SK-N-SH (cell line): Measurements from ENCODE around the gene CSTB. TPM values are rescaled to one million over a fixed set of nuclear protein-coding genes. Genes with fewer than 3 reads are reported as not detected.

Source experiments
- CTCF ChIA-PET: fragments of 300-600, 350-600 bp; formaldehyde crosslinking; extraction: SDS; loops from one replicate; lab custom pipeline; 2021; lab: Yijun Ruan, JAX
- POLR2A ChIA-PET: fragments of 350-600 bp; sonication (Branson Sonifier 250); formaldehyde crosslinking; extraction: SDS; loops from one replicate; lab custom pipeline; 2020; ENCODE audit warnings: antibody characterized with exemption, inconsistent platforms; lab: Yijun Ruan, JAX
- DNase-seq: peaks from one replicate; pipeline ENCODE4 v3.0.0; 2012
- H2AFZ ChIP-seq: fragments of 200-600 bp; sonication (generic); 2 replicates; pipeline ENCODE4 v1.8.1; 2016; ENCODE audit warnings: antibody characterized with exemption, mild to moderate bottlenecking, low read depth
- H3F3A ChIP-seq: fragments of 200-600 bp; sonication (generic); replicated peaks from 2 replicates; pipeline ENCODE3; 2016; ENCODE audit warnings: antibody characterized with exemption, mild to moderate bottlenecking; ENCODE audit not compliant: insufficient read depth
- H3K27ac ChIP-seq, 2 experiments: fragments of 200-500 bp in 1 of 2; fragments of 200-600 bp in 1 of 2; sonication (Bioruptor generic) in 1 of 2; sonication (generic), shearing (Covaris generic) in 1 of 2; 2 replicates each; pipeline versions ENCODE4 v1.5.1 to v1.6.1; 2014 to 2016; ENCODE audit warnings: low read depth in 2 of 2, inconsistent platforms in 1 of 2, low read length in 1 of 2, mild to moderate bottlenecking in 1 of 2, mixed read lengths in 1 of 2
- H3K27me3 ChIP-seq: fragments of 200-600 bp; sonication (generic), shearing (Covaris generic); 2 replicates; pipeline ENCODE4 v1.6.1; 2016; ENCODE audit warnings: mixed run types; ENCODE audit not compliant: insufficient read depth
- H3K36me3 ChIP-seq, 2 experiments: fragments of 200-500 bp in 1 of 2; fragments of 200-600 bp in 1 of 2; sonication (Bioruptor generic) in 1 of 2; sonication (generic) in 1 of 2; replicated peaks in 1 of 2; 2 replicates each; pipeline versions ENCODE3 to v1.5.1; 2014 to 2016; ENCODE audit warnings: low read length in 1 of 2, mild to moderate bottlenecking in 1 of 2; ENCODE audit not compliant: insufficient read depth in 2 of 2, control insufficient read depth in 1 of 2
- H3K4me1 ChIP-seq, 2 experiments: fragments of 200-500 bp in 1 of 2; fragments of 200-600 bp in 1 of 2; sonication (Bioruptor generic) in 1 of 2; sonication (generic), shearing (Covaris generic) in 1 of 2; 2 replicates each; pipeline versions ENCODE4 v1.5.1 to v1.6.1; 2014 to 2016; ENCODE audit warnings: low read depth in 1 of 2, low read length in 1 of 2, mixed run types in 1 of 2; ENCODE audit not compliant: insufficient read depth in 2 of 2, control insufficient read depth in 1 of 2
- H3K4me2 ChIP-seq: fragments of 200-600 bp; sonication (generic), shearing (Covaris generic); 2 replicates; pipeline ENCODE4 v1.6.1; 2017; ENCODE audit warnings: mixed run types
- H3K4me3 ChIP-seq, 2 experiments: fragments of 200-500 bp in 1 of 2; fragments of 200-600 bp in 1 of 2; sonication (Bioruptor generic) in 1 of 2; sonication (generic), shearing (Covaris generic) in 1 of 2; 2 replicates each; pipeline versions ENCODE4 v1.5.1 to v1.8.1; 2014 to 2016; ENCODE audit warnings: low read depth in 2 of 2, inconsistent platforms in 1 of 2, low read length in 1 of 2, mild to moderate bottlenecking in 1 of 2, mixed read lengths in 1 of 2, moderate library complexity in 1 of 2
- H3K79me2 ChIP-seq: fragments of 200-600 bp; sonication (generic); 2 replicates; pipeline ENCODE4 v1.8.1; 2017; ENCODE audit warnings: mild to moderate bottlenecking; ENCODE audit not compliant: insufficient read depth
- H3K9ac ChIP-seq: fragments of 200-600 bp; sonication (generic); 2 replicates; pipeline ENCODE4 v1.6.1; 2017; ENCODE audit warnings: mixed run types
- H3K9me2 ChIP-seq: fragments of 200-600 bp; sonication (generic); 2 replicates; pipeline ENCODE4 v1.6.1; 2017; ENCODE audit warnings: mixed run types
- H3K9me3 ChIP-seq: fragments of 200-600 bp; sonication (generic); 2 replicates; pipeline ENCODE4 v1.6.1; 2017; ENCODE audit warnings: mixed run types, mild to moderate bottlenecking, moderate library complexity
- H4K20me1 ChIP-seq: fragments of 200-600 bp; sonication (generic); 2 replicates; pipeline ENCODE4 v1.6.1; 2017; ENCODE audit warnings: mild to moderate bottlenecking, mixed run types; ENCODE audit not compliant: insufficient read depth
- CHD2 ChIP-seq: fragments of 150-350 bp; IDR thresholded peaks from 2 replicates; pipeline ENCODE4 v1.6.1; 2018; ENCODE audit warnings: low read length; ENCODE audit not compliant: partially characterized antibody
- CTCF ChIP-seq: fragments of 200-600 bp; sonication (generic); IDR thresholded peaks from 2 replicates; pipeline ENCODE4 v1.6.1; 2017; ENCODE audit warnings: antibody characterized with exemption, mild to moderate bottlenecking, moderate library complexity
- ELF1 ChIP-seq: IDR thresholded peaks from 2 replicates; pipeline ENCODE4 v1.4.0; 2012
- GABPA ChIP-seq: IDR thresholded peaks from 2 replicates; pipeline ENCODE4 v1.4.0; 2012; ENCODE audit warnings: low read depth, mild to moderate bottlenecking
- GATA2 ChIP-seq: sonication (generic); formaldehyde crosslinking; IDR thresholded peaks from 2 replicates; pipeline ENCODE4 v1.5.0; 2020; ENCODE audit warnings: mild to moderate bottlenecking, missing genetic modification reagents
- IRF3 ChIP-seq: fragments of 150-350 bp; IDR thresholded peaks from 2 replicates; pipeline ENCODE4 v1.6.1; 2016; ENCODE audit warnings: mild to moderate bottlenecking, low read depth, low read length
- MAX ChIP-seq: IDR thresholded peaks from 2 replicates; pipeline ENCODE4 v1.4.0; 2012; ENCODE audit warnings: low read depth
- NRF1 ChIP-seq: IDR thresholded peaks from 2 replicates; pipeline ENCODE4 v1.6.1; 2012; ENCODE audit warnings: low read depth, mild to moderate bottlenecking, low read length
- POLR2AphosphoS5 ChIP-seq: IDR thresholded peaks from 2 replicates; pipeline ENCODE4 v1.6.1; 2012; ENCODE audit warnings: low read depth, low read length
- RCOR1 ChIP-seq: fragments of 150-350 bp; IDR thresholded peaks from 2 replicates; pipeline ENCODE4 v1.6.1; 2017; ENCODE audit warnings: antibody characterized with exemption, low read length
- REST ChIP-seq: IDR thresholded peaks from 2 replicates; pipeline ENCODE4 v1.6.1; 2012; ENCODE audit warnings: mild to moderate bottlenecking, low read depth, low read length, moderate library complexity
- RFX5 ChIP-seq: IDR thresholded peaks from 2 replicates; pipeline ENCODE4 v1.6.1; 2012; ENCODE audit warnings: mild to moderate bottlenecking, improper control_type of control experiment, low read length
- SIN3A ChIP-seq: IDR thresholded peaks from 2 replicates; pipeline ENCODE4 v1.6.1; 2012; ENCODE audit warnings: low read depth, mild to moderate bottlenecking, low read length, moderate library complexity, borderline replicate concordance
- YY1 ChIP-seq: IDR thresholded peaks from 2 replicates; pipeline ENCODE4 v1.4.0; 2012; ENCODE audit warnings: low read depth, mild to moderate bottlenecking
- WGBS: methylation state at CpG from one replicate; pipeline ENCODE4 v1.1.6; 2017; ENCODE audit warnings: low lambda C conversion rate; 5-methylcytosine and 5-hydroxymethylcytosine counted together
- polyA plus RNA-seq, 3 experiments: library from polyadenylated mRNA; depleted of rRNA; stranded (reverse); fragments of >200 nt; gene quantifications; 2 replicates each; pipeline ENCODE4 v1.2.3, GENCODE V29; 2012

The CSTB gene
- polyA plus RNA-seq, 1 of the 3 experiments (the other 2 are of a cell fraction) = 101 TPM

- Histone ChIP-seq H4K20me1 (no peaks in the 10 kb centered on the region), H3K9me3 (no peaks in the 10 kb centered on the region), H3K9ac (no peak overlapping the region), H3K27me3 (no peaks in the 10 kb centered on the region), H3K4me2 (no peak overlapping the region), H2AFZ (no peak overlapping the region), H3F3A (peaks cover 17% of the 10 kb centered on the region), H3K4me1 (peaks cover 0 to 5% of the 10 kb centered on the region in 2 experiments; a peak in 2 of 4 replicates), H3K36me3 (peaks cover 6 to 9% of the 10 kb centered on the region in 2 experiments), H3K79me2 (no peaks in the 10 kb centered on the region), H3K9me2 (no peaks in the 10 kb centered on the region), H3K4me3 (no peak overlapping the region), H3K27ac (no peak overlapping the region)
- no peak for TF ChIP-seq POLR2AphosphoS5
- TF ChIP-seq IRF3 = no peak
- TF ChIP-seq YY1 = no peak
- no peak for TF ChIP-seq GATA2 (CRISPR knock-in tag)
- no peak for TF ChIP-seq SIN3A
- DNase-seq = no peak
- 83% methylated on average over 8 of the region's 8 CpGs for WGBS
- POLR2A ChIA-PET = no interaction called here
- CTCF ChIA-PET = no interaction called here
Observed at GRCh38 chr21:43768868-43769167, 7.3 kb downstream of the CSTB start.

GRCh38 chr21:43767984-43768867 is 7.9 kb downstream of the CSTB start:
- Histone ChIP-seq H3F3A (peaks cover 12% of the 10 kb centered on the region), H3K9ac (peak overlapping the region; percentile 48; the same call in 1 of the 2 replicates), H3K4me2 (no peak overlapping the region), H3K9me2 (no peaks in the 10 kb centered on the region), H3K27ac (no peak overlapping the region), H3K4me1 (peaks cover 0 to 5% of the 10 kb centered on the region in 2 experiments; a peak in 2 of 4 replicates), H3K9me3 (no peaks in the 10 kb centered on the region), H3K4me3 (no peak overlapping the region), H3K79me2 (no peaks in the 10 kb centered on the region), H3K27me3 (no peaks in the 10 kb centered on the region), H4K20me1 (no peaks in the 10 kb centered on the region), H2AFZ (no peak overlapping the region), H3K36me3 (peaks cover under 1 to 3% of the 10 kb centered on the region in 2 experiments)
- POLR2A ChIA-PET = no interaction called here
- TF ChIP-seq MAX (peak; percentile 57), ELF1 (no peak)
- 80% methylated on average over 23 of the region's 34 CpGs for WGBS
- CTCF ChIA-PET = interaction anchor here (0.5 kb wide), 1 partner anchor 21 kb away, joined by 3 read pairs; no protein-coding TSS in a partner anchor
- no peak for DNase-seq

- Histone ChIP-seq H4K20me1 (no peaks in the 10 kb centered on the region), H3K36me3 (no peaks in the 10 kb centered on the region), H3K79me2 (no peaks in the 10 kb centered on the region), H3K9ac (no peak overlapping the region), H2AFZ (no peak overlapping the region), H3K27ac (no peak overlapping the region), H3K9me3 (no peaks in the 10 kb centered on the region), H3K9me2 (no peaks in the 10 kb centered on the region), H3K4me2 (no peak overlapping the region), H3K4me3 (no peak overlapping the region), H3F3A (peaks cover 8% of the 10 kb centered on the region), H3K27me3 (no peaks in the 10 kb centered on the region), H3K4me1 (peaks cover 0 to 5% of the 10 kb centered on the region in 2 experiments; a peak in 2 of 4 replicates)
- DNase-seq = no peak
- CTCF ChIA-PET = interaction anchor here (1.4 kb wide), 1 partner anchor 208 kb away, joined by 3 read pairs; no protein-coding TSS in a partner anchor
- POLR2A ChIA-PET = no interaction called here
- WGBS = 95% methylated on average over 9 of the region's 15 CpGs
- TF ChIP-seq RCOR1 (no peak), CTCF (no peak), POLR2AphosphoS5 (no peak), RFX5 (no peak), GABPA (no peak), REST (no peak), CHD2 (no peak), NRF1 (no peak)
Observed at GRCh38 chr21:43767498-43767983, 8.6 kb downstream of the CSTB start.
